GM18517 (cell line): ENCODE results near the gene MYOZ3.
A peak's percentile ranks its signal among the peaks of the same experiment; 100 is the strongest.

Source experiments
- ATAC-seq: cut with Tn5 transposase; IDR thresholded peaks from one replicate; pipeline ENCODE4 v1.9.1; 2021; ENCODE audit warnings: mild to moderate bottlenecking, moderate library complexity; ENCODE audit not compliant: unreplicated experiment

Gene MYOZ3

DNA sequence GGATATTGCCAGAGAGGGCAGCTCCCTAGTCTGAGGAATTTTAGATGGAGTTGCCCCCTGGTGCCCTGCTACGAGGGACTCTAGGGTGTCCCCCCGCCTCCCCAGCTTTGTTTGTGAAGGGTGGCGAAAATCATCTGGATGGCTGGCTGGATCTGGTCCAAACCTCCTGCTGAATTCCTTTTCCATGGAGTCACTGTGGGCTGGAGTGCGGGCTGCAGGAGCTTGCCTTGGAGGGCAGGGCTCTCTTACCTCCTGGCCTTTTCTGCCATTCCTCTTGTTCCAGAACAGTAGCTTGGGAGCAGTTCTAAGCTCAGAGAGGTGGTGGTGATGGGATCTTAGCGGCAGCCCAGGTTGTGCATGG, 18.5 kb upstream of the MYOZ3 start:
- no peak for ATAC-seq

DNA sequence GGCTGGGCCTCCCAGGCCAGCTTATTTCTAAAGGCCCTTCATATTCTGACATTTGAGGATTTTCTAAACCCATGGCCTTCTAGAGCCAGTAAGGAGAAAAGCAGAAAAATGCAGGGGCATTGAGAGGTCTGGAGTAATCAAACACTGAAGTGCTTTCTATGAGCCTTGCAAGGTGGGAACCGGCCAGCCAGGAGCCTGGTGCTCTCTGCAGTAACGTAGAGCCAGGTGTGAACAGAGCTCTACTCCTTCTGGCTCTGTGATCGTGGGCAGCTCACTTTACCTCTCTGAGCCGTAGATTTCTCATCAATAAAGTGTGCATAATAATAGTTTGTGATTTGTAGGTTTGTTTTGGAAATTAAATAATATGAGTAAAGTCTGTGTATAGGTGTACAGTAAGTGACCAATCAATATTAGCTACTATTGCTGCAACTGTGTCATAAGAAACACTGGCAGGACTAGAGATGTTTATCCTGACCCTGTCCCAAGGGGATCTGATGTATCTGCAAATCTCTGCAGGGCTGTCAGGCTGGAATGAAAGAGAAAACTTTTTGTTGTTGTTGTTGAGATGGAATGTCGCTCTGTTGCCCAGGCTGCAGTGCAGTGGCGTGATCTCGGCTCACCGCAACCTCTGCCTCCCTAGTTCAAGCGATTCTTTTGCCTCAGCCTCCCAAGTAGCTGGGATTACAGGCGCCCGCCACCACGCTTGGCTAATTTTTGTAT, 17.9 kb upstream of the MYOZ3 start:
- ATAC-seq = no peak

- no peak for ATAC-seq
These were observed 17.0 kb upstream of the MYOZ3 start for GRCh38 chr5:150644058-150644457.

GRCh38 chr5:150644514-150644913, 16.5 kb upstream of the MYOZ3 start:
- no peak for ATAC-seq

GRCh38 chr5:150645070-150645700, 15.9 kb upstream of the MYOZ3 start:
- ATAC-seq = no peak

GRCh38 chr5:150647275-150648251, 13.5 kb upstream of the MYOZ3 start:
- no peak for ATAC-seq

GRCh38 chr5:150648294-150649107, 12.6 kb upstream of the MYOZ3 start:
- ATAC-seq = no peak

- no peak for ATAC-seq
These were observed 11.7 kb upstream of the MYOZ3 start for GRCh38 chr5:150649108-150650020.

GRCh38 chr5:150650021-150651006, 10.7 kb upstream of the MYOZ3 start:
- no peak for ATAC-seq

- no peak for ATAC-seq
These were observed 9.7 kb upstream of the MYOZ3 start for GRCh38 chr5:150651382-150651781.

DNA sequence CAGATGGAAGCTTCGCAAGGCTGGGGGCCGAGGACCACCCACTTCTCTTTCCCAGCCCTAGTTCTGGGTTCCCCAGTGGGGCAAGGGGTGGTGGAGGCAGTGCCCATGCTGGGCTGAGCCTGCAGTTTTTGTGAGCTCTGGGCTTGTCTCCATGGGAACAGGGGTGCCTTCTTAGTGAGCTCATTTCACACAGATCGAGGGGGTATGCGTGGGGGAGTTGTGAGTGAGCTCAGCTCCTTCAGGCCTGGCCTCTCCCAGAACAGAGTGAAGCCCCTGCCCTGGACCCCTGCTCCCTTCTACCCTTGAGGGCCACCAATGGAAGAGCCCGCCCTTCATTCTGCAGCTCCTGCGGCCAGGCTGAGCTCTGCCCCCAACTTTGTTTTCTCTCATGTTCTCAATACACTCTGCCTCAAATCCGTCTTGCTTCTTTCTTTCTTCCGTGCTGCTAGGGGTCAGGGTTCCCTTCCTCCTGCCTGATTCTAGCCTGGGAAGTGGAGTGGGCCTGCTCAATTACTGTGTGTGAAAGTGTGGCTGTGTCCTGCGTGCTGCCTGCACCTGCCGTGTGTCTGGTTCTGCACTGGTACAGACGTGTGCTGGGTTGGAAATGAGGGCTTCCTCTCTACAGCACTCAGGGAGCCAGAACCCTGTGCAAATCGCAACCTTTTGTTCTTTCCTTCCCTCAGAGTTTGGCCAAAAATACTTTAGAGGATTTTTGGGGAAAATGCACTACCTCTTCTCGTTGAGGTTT, 9.0 kb upstream of the MYOZ3 start:
- no peak for ATAC-seq

DNA sequence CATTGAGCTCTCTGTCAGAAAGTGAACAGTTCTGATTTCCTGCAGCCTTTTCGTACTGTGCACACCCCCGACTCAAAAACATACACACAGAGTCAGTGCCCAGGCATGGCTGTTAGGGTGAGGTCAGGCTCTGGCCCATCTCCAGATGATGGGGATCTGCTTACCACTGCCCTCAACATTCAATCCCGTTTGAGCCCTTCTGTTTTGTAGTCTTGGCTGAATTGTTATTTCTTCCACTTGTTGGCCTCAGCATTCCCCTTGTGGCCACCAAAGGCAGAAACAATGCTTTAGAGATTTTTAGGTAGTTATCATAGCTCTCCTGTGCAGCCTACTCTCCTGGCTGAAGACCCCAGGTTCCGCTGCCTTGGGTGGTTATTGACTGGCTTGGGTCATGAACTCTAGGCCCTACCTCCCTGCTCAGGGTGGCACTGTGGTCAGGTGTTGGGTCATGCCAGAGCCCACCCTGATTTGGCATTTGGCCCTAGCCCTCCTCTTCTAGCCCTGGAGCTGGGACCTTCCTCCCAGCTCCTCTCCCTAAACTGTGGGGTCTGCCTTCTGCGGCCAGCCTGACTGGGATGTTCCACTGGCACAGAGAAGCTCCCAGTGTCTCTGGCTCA, 7.8 kb upstream of the MYOZ3 start:
- ATAC-seq = no peak

GRCh38 chr5:150653762-150654556, 7.1 kb upstream of the MYOZ3 start:
- ATAC-seq = no peak

GRCh38 chr5:150655221-150655620, 5.8 kb upstream of the MYOZ3 start:
- no peak for ATAC-seq

DNA sequence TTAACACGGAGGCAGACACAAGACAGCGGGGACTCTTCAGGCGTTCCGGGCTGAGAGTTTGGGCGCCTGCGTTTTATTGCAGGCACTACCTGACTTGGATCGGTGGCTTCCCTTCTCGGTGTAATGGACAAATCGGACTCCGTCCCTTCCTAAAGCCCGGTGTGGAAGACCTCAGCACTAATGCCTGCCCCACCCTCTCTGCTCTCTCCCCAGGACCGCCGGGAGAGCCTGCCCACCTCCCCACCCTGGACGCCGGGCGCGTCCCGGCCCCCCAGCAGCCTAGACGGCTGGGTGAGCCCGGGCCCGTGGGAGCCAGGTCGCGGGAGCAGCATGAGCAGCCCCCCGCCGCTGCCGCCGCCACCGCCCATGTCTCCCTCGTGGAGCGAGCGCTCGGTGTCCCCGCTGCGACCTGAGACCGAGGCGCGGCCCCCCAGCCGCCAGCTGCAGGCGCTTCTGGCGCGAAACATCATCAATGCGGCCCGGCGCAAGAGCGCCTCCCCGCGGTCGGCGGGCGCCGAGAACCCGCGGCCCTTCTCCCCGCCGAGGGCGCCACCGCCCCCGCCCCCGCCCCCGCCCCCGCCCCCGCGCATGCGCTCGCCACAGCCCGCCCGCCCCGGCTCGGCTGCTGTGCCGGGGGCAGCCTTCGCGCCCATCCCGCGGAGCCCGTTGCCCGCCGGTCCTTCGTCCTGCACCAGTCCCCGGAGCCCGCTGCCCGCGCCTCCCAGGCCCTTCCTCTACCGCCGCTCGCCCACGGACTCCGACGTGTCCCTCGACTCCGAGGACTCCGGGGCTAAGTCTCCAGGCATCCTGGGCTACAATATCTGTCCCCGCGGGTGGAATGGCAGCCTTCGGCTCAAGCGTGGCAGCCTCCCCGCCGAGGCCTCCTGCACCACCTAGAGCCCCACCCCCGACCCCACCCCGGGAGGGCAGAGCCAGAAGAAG, 4.6 kb upstream of the MYOZ3 start:
- ATAC-seq = peak; percentile 81

- no peak for ATAC-seq
These were observed 2.9 kb upstream of the MYOZ3 start for GRCh38 chr5:150658121-150658520.
